Panc1 (cell line): ENCODE measurements around the gene YTHDF1. TPM values are rescaled to one million over a fixed set of nuclear protein-coding genes. Genes with fewer than 3 reads are reported as not detected.

ENCODE experiments used
- ATAC-seq: fragments of 200-7000 bp; cut with Tn5 transposase; 2 replicates; pipeline ENCODE4 v1.9.1; 2020; ENCODE audit warnings: mild to moderate bottlenecking, moderate library complexity
- BruUV-seq: library from RNA; stranded (reverse); fragments of 400-500 nt; replicated peaks from 2 replicates; lab custom pipeline; 2021; lab: Mats Ljungman, UMichigan
- CTCF ChIA-PET: fragments of 300-600 bp; sonication (Branson Sonifier 250); formaldehyde crosslinking; loops from one replicate; lab custom pipeline; 2022; ENCODE audit warnings: antibody characterized with exemption; lab: Charles Lee
- POLR2A ChIA-PET: fragments of 300-600 bp; sonication (Branson Sonifier 250); formaldehyde crosslinking; loops from one replicate; lab custom pipeline; 2022; ENCODE audit warnings: antibody characterized with exemption; lab: Charles Lee
- DNase-seq: peaks from one replicate; pipeline ENCODE4 v3.0.0-alpha.2; 2010; ENCODE audit warnings: low read depth, low spot score
- H3K27ac ChIP-seq: 2 replicates; pipeline ENCODE4 v1.5.1; 2011; ENCODE audit warnings: mild to moderate bottlenecking, low read length, inconsistent platforms
- H3K27me3 ChIP-seq: fragments of 200-500 bp; sonication (Bioruptor generic); 2 replicates; pipeline ENCODE4 v1.6.0; 2014; ENCODE audit warnings: low read length, inconsistent platforms; ENCODE audit not compliant: control insufficient read depth, insufficient read depth
- H3K36me3 ChIP-seq: fragments of 200-500 bp; sonication (Bioruptor generic); 2 replicates; pipeline ENCODE4 v1.5.1; 2014; ENCODE audit warnings: inconsistent platforms, mild to moderate bottlenecking, low read length, moderate library complexity; ENCODE audit not compliant: control insufficient read depth, insufficient read depth
- H3K4me1 ChIP-seq: 2 replicates; pipeline ENCODE4 v1.5.1; 2011; ENCODE audit warnings: inconsistent platforms, mild to moderate bottlenecking, low read length, moderate library complexity; ENCODE audit not compliant: control insufficient read depth, insufficient read depth
- H3K4me3 ChIP-seq, 2 experiments: 2 replicates each; pipeline ENCODE4 v1.5.1; 2011 to 2012; ENCODE audit warnings: low read depth in 2 of 2, low read length in 2 of 2, mild to moderate bottlenecking in 2 of 2, inconsistent platforms in 1 of 2, moderate library complexity in 1 of 2
- H3K9me3 ChIP-seq: fragments of 200-500 bp; sonication (Bioruptor generic); 2 replicates; pipeline ENCODE4 v1.5.1; 2014; ENCODE audit warnings: low read depth, mild to moderate bottlenecking, inconsistent platforms, low read length, moderate library complexity; ENCODE audit not compliant: control insufficient read depth, insufficient read depth
- POLR2AphosphoS5 ChIP-seq: IDR thresholded peaks from 2 replicates; pipeline ENCODE4 v1.6.1; 2012; ENCODE audit warnings: mild to moderate bottlenecking, low read depth, low read length, moderate library complexity
- SIN3A ChIP-seq: IDR thresholded peaks from 2 replicates; pipeline ENCODE4 v1.6.1; 2012; ENCODE audit warnings: low read depth, mild to moderate bottlenecking, low read length, moderate library complexity, borderline replicate concordance; ENCODE audit not compliant: insufficient read depth
- TCF7L2 ChIP-seq: IDR thresholded peaks from 2 replicates; pipeline ENCODE4 v1.6.1; 2011; ENCODE audit warnings: mild to moderate bottlenecking, low read depth, low read length, inconsistent platforms
- in situ Hi-C: cut with HindIII; loops from 2 replicates; pipeline ENCODE4 v1.10.0; 2016; ENCODE audit warnings: low sequenced_read_pairs, low pct_unique_long_range_greater_than_20kb
- intact Hi-C: fragments of 100-400 bp; cut with micrococcal nuclease; formaldehyde crosslinking; loops from one replicate; pipeline ENCODE4 v1.10.0; 2022; ENCODE audit not compliant: unreplicated experiment
- total RNA-seq: library from RNA; stranded (reverse); gene quantifications from one replicate; pipeline ENCODE4 v1.2.1, GENCODE V29; 2021; ENCODE audit not compliant: unreplicated experiment
- TF ChIP-seq, protein P1 (sequence below): fragments of 450-650 bp; IDR thresholded peaks from 2 replicates; pipeline ENCODE4 v1.5.1; 2017; ENCODE audit warnings: mild to moderate bottlenecking
- TF ChIP-seq, protein P2 (sequence below), 2 experiments: IDR thresholded peaks; 2 replicates each; pipeline ENCODE4 v1.6.1; 2011 to 2012; ENCODE audit warnings: low read depth in 2 of 2, control low read depth in 1 of 2, low read length in 1 of 2, mild to moderate bottlenecking in 1 of 2, moderate library complexity in 1 of 2; ENCODE audit not compliant: insufficient read depth in 1 of 2

Gene YTHDF1
- total RNA-seq, 1 experiment from 2014 or later: 43.0 TPM

DNA sequence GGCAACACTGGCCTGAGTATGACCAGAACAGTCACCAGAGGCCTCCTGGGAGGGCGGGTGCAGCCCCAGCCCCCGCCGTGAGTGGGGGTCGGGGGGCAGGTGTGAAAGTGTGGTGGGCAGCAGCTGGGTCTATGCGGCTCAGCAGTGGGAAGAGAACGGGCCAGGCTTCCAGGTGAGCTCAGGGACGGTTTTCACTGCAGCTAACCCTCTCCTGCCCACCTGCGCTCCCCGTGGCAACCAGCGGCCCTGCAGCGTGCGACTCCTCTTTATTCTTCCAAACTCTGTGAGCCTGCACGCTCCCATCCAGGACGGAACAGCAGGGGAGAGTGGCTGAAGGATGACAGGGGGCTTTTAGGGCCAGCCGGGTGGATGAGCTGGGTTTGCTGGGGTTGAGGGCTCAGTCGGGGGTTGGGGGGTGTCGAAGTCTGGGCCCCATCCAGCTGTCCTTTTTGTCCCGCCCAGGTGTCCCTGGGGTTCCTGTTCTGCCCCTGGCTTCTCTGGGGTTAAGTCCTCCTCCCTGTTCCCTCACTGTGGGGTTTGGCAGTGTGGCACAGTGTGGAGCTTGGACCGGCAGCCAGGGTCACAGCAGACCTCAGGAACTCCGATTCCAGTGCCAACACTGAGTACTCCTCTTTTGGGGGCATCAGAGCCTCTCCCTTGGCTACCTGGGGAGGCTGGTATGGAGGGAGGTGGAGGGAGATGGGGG lies 18.9 kb upstream of the YTHDF1 start:
- H3K9me3 ChIP-seq: no peaks in the 10 kb centered on the region
- TF ChIP-seq POLR2AphosphoS5 (no peak), SIN3A (no peak), TCF7L2 (no peak)
- TF ChIP-seq, protein P1, sequence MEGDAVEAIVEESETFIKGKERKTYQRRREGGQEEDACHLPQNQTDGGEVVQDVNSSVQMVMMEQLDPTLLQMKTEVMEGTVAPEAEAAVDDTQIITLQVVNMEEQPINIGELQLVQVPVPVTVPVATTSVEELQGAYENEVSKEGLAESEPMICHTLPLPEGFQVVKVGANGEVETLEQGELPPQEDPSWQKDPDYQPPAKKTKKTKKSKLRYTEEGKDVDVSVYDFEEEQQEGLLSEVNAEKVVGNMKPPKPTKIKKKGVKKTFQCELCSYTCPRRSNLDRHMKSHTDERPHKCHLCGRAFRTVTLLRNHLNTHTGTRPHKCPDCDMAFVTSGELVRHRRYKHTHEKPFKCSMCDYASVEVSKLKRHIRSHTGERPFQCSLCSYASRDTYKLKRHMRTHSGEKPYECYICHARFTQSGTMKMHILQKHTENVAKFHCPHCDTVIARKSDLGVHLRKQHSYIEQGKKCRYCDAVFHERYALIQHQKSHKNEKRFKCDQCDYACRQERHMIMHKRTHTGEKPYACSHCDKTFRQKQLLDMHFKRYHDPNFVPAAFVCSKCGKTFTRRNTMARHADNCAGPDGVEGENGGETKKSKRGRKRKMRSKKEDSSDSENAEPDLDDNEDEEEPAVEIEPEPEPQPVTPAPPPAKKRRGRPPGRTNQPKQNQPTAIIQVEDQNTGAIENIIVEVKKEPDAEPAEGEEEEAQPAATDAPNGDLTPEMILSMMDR: peak; percentile 83
- TF ChIP-seq, protein P2, sequence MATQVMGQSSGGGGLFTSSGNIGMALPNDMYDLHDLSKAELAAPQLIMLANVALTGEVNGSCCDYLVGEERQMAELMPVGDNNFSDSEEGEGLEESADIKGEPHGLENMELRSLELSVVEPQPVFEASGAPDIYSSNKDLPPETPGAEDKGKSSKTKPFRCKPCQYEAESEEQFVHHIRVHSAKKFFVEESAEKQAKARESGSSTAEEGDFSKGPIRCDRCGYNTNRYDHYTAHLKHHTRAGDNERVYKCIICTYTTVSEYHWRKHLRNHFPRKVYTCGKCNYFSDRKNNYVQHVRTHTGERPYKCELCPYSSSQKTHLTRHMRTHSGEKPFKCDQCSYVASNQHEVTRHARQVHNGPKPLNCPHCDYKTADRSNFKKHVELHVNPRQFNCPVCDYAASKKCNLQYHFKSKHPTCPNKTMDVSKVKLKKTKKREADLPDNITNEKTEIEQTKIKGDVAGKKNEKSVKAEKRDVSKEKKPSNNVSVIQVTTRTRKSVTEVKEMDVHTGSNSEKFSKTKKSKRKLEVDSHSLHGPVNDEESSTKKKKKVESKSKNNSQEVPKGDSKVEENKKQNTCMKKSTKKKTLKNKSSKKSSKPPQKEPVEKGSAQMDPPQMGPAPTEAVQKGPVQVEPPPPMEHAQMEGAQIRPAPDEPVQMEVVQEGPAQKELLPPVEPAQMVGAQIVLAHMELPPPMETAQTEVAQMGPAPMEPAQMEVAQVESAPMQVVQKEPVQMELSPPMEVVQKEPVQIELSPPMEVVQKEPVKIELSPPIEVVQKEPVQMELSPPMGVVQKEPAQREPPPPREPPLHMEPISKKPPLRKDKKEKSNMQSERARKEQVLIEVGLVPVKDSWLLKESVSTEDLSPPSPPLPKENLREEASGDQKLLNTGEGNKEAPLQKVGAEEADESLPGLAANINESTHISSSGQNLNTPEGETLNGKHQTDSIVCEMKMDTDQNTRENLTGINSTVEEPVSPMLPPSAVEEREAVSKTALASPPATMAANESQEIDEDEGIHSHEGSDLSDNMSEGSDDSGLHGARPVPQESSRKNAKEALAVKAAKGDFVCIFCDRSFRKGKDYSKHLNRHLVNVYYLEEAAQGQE (IDR thresholded peaks at IDR 0.05; ENCODE audit: insufficient read depth in 1 of 2, low read depth in 2 of 2, low read length in 1 of 2): no peak
- peak overlapping the region; percentile 75 for H3K27ac ChIP-seq
- H3K27me3 ChIP-seq: no peaks in the 10 kb centered on the region
- POLR2A ChIA-PET: interaction anchor here (0.7 kb wide), 1 partner anchor 11 kb away, joined by 3 read pairs; no protein-coding TSS in a partner anchor
- H3K36me3 ChIP-seq: no peaks in the 10 kb centered on the region
- H3K4me3 ChIP-seq: no peak overlapping the region
- intact Hi-C loops: no loop called here
- DNase-seq (no peak), ATAC-seq (peak; percentile 70)
- CTCF ChIA-PET: interaction anchor here (1.2 to 3.6 kb wide), 5 partner anchors 8 to 18 kb away, joined by 3 to 52 read pairs (median 3); partner anchors contain the start of gene YTHDF1
- peaks cover 77% of the 10 kb centered on the region for H3K4me1 ChIP-seq
- in situ Hi-C loops: no loop called here
- no TSS peak for BruUV-seq

DNA sequence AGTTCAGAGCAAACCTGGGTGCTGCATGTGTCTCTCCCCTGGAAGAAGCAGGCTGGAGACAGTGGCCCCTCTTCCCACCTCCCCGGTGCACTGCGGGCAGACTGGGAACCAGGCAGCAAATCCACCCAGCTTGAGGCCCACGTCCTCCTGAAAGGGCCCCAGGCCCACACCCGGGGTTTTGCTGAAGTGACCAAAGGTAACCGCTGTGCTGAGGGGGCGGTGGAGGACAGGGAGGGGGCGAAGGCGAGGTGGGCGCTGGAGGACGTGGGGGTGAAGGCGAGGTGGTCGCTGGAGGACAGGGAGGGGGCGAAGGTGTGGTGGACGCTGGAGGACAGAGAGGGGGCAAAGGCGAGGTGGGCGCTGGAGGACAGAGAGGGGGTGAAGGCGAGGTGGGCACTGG lies 18.0 kb upstream of the YTHDF1 start:
- H3K4me1 ChIP-seq: peaks cover 77% of the 10 kb centered on the region
- H3K27me3 ChIP-seq: no peaks in the 10 kb centered on the region
- intact Hi-C loops: no loop called here
- peak overlapping the region; percentile 81 for H3K27ac ChIP-seq
- no TSS peak for BruUV-seq
- CTCF ChIA-PET: interaction anchor here (0.6 to 3.6 kb wide), 4 partner anchors 9 to 968 kb away, joined by 3 to 52 read pairs (median 4); partner anchors contain the start of gene YTHDF1
- no peak for ATAC-seq
- POLR2A ChIA-PET: no interaction called here
- in situ Hi-C loops: no loop called here
- DNase-seq: no peak
- TF ChIP-seq, protein P1: no peak
- TF ChIP-seq POLR2AphosphoS5 (no peak), SIN3A (no peak), TCF7L2 (no peak)
- TF ChIP-seq, protein P2 (IDR thresholded peaks at IDR 0.05; ENCODE audit: insufficient read depth in 1 of 2, low read depth in 2 of 2, low read length in 1 of 2): no peak
- H3K4me3 ChIP-seq: no peak overlapping the region
- H3K9me3 ChIP-seq: no peaks in the 10 kb centered on the region
- H3K36me3 ChIP-seq: no peaks in the 10 kb centered on the region
